Measurements from ENCODE around the gene USH2A. TPM values are rescaled to one million over a fixed set of nuclear protein-coding genes. Genes with fewer than 3 reads are reported as not detected.

The USH2A gene
- total and polyA plus RNA-seq, 11 donors, result 0.03 to 4.7 (median 1.7) TPM

DNA sequence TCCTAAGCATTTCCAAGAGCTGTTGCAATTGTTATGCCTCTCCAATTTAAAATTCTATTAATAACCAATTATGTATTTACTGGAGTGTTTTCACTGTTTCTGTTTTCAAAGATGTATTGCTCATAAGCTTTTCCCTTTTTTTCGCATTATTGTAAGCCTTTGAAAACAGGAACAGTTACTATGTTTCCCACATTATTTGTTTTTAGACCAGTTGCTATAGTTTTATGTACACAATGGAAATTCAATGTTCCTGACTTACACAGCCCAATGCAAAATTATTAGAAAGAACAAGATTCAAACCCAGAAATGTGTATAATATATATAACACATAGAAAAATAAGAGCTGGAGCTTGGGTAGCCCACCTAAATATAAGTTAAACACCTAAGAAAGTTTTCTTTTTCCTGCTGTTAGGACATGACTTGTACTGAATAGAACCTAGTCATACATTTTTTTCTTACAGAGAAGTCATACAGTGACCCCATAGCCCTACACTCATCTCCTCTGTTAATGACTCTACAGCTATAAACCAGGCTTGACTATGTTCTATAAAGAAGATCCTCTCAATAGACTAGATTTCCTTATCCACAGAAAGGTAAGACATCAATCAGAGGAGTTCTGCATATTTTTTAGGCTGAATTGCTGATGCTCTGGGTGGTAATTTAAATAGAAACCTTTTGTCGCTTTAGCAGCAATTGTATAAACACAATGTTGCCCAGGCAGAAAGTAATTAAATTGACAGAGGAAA, 299.6 kb downstream of the USH2A start:
- no peaks in the 10 kb centered on the region for H3K4me1 ChIP-seq
- H3K27me3 ChIP-seq, result no peaks in the 10 kb centered on the region
- no peak overlapping the region for H3K27ac ChIP-seq
- H3K4me3 ChIP-seq, result no peak overlapping the region
- DNase-seq (no peak), ATAC-seq (no peak)
- TF ChIP-seq, protein P1, sequence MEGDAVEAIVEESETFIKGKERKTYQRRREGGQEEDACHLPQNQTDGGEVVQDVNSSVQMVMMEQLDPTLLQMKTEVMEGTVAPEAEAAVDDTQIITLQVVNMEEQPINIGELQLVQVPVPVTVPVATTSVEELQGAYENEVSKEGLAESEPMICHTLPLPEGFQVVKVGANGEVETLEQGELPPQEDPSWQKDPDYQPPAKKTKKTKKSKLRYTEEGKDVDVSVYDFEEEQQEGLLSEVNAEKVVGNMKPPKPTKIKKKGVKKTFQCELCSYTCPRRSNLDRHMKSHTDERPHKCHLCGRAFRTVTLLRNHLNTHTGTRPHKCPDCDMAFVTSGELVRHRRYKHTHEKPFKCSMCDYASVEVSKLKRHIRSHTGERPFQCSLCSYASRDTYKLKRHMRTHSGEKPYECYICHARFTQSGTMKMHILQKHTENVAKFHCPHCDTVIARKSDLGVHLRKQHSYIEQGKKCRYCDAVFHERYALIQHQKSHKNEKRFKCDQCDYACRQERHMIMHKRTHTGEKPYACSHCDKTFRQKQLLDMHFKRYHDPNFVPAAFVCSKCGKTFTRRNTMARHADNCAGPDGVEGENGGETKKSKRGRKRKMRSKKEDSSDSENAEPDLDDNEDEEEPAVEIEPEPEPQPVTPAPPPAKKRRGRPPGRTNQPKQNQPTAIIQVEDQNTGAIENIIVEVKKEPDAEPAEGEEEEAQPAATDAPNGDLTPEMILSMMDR (IDR thresholded peaks at IDR 0.05), result no peak
- H3K36me3 ChIP-seq, result no peaks in the 10 kb centered on the region
- WGBS, 4 donors, result 0 to 87% (median 29%) methylated on average over 2 of the region's 2 CpGs
- H3K9me3 ChIP-seq, result no peaks in the 10 kb centered on the region
- intact Hi-C loops (cut with DNase I), result no loop called here

DNA sequence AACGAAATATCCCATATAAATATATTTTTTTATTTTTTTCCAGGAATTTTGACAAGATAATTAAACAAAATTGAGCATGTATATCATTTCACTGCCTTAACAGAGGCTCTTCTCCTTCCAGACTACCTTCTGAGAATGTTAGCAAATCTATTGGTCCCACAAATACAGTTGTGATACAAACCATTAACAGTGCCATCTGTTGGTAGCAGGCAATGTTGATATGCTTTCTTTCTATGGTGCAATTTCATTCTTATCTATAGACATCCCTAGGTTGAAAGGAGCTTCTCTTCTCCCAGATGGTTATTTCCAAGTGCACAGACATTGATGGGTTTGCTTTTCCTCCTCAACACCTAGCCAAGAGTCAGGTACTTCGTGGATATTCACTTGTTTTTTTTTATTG, 303.6 kb downstream of the USH2A start:
- Histone ChIP-seq H3K9me3 (no peaks in the 10 kb centered on the region), H3K36me3 (no peaks in the 10 kb centered on the region), H3K27ac (no peak overlapping the region), H3K4me1 (no peaks in the 10 kb centered on the region), H3K27me3 (no peaks in the 10 kb centered on the region), H3K4me3 (no peak overlapping the region)
- TF ChIP-seq, protein P1 (IDR thresholded peaks at IDR 0.05), result peak in 2 of 12 donors; percentile 20 to 28
- no peak for TF ChIP-seq POLR2A (IDR thresholded peaks at IDR 0.05)
- intact Hi-C loops (cut with DNase I), result no loop called here
- no peak for ATAC-seq
- no peak for DNase-seq
- WGBS, 4 donors, result 47 to 53% (median 48%) methylated on average over 2 of the region's 2 CpGs

GRCh38 chr1:216114180-216114579, 309.1 kb downstream of the USH2A start:
- Histone ChIP-seq H3K4me1 (no peaks in the 10 kb centered on the region), H3K9me3 (no peaks in the 10 kb centered on the region), H3K27ac (no peak overlapping the region), H3K27me3 (no peaks in the 10 kb centered on the region), H3K4me3 (no peak overlapping the region), H3K36me3 (no peaks in the 10 kb centered on the region)
- DNase-seq, result no peak
- TF ChIP-seq POLR2A (IDR thresholded peaks at IDR 0.05), result no peak
- TF ChIP-seq, protein P1 (IDR thresholded peaks at IDR 0.05), result no peak
- ATAC-seq, result no peak
- intact Hi-C loops (cut with DNase I), result no loop called here

DNA sequence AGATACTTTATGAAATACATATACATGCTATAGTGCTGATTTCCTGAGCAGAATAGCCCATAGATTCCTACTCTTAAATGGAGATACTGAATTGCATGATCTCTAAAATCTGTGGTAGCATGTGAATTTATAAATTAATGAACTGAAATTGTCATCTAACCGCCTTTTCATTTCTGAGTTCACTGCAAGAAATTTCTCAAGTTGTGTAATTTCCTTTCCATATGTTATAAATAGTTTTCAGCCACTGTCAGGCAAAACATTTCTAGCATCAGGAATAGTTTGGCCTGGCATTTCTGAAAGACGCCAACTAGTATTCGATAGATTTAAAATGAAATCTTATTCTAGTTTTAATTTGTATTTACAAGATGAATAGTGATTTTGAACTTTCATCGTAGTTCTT, 310.1 kb downstream of the USH2A start:
- H3K4me3 ChIP-seq, result no peak overlapping the region
- no peaks in the 10 kb centered on the region for H3K36me3 ChIP-seq
- ATAC-seq, result no peak
- TF ChIP-seq, protein P1 (IDR thresholded peaks at IDR 0.05), result no peak
- TF ChIP-seq POLR2A (IDR thresholded peaks at IDR 0.05), result no peak
- no peaks in the 10 kb centered on the region for H3K27me3 ChIP-seq
- 79 to 86% (median 83%) methylated on average over 4 of the region's 4 CpGs for WGBS, 4 donors
- no peaks in the 10 kb centered on the region for H3K9me3 ChIP-seq
- no peak for DNase-seq
- no peak overlapping the region for H3K27ac ChIP-seq
- no peaks in the 10 kb centered on the region for H3K4me1 ChIP-seq
- intact Hi-C loops (cut with DNase I), result no loop called here
